Measurements from ENCODE around the gene BRD7. TPM values are rescaled to one million over a fixed set of nuclear protein-coding genes. Genes with fewer than 3 reads are reported as not detected.

The BRD7 gene
- total and polyA plus RNA-seq, 10 donors = 39.2 to 69.7 (median 53.4) TPM

- TF ChIP-seq POLR2AphosphoS5 (IDR thresholded peaks at IDR 0.05) (no peak), POLR2A (IDR thresholded peaks at IDR 0.05) (no peak), CTCF (IDR thresholded peaks at IDR 0.05 in 8 of 11, conservative IDR thresholded peaks at IDR 0.05 in 3 of 11) (no peak)
- intact Hi-C loops (cut with DNase I; ENCODE audit: low total_unique reads) = no loop called here
- WGBS, 5 donors = 28 to 64% (median 52%) methylated on average over 4 to 7 of the region's 7 CpGs
- Histone ChIP-seq H3K27ac (peak overlapping the region in 6 of 8 donors; percentile 90 to 98 (median 96)), H3K27me3 (replicated peaks in 1 of 7) (no peaks in the 10 kb centered on the region), H3K9me3 (no peaks in the 10 kb centered on the region), H3K4me1 (peaks cover 50 to 100% (median 99%) of the 10 kb centered on the region in 6 donors), H3K36me3 (peaks cover 0 to 11% (median 0%) of the 10 kb centered on the region in 6 donors), H3K4me3 (no peak overlapping the region)
- DNase-seq = peak; percentile 75
These were observed 96.6 kb downstream of the BRD7 start for GRCh38 chr16:50272111-50272571.

- Histone ChIP-seq H3K9me3 (no peaks in the 10 kb centered on the region), H3K36me3 (peaks cover 0 to 11% (median 0%) of the 10 kb centered on the region in 6 donors), H3K4me3 (no peak overlapping the region), H3K4me1 (peaks cover 50 to 100% (median 99%) of the 10 kb centered on the region in 6 donors), H3K27me3 (replicated peaks in 1 of 7) (no peaks in the 10 kb centered on the region), H3K27ac (peak overlapping the region in 5 of 8 donors; percentile 32 to 98 (median 97))
- intact Hi-C loops (cut with DNase I; ENCODE audit: low total_unique reads) = no loop called here
- TF ChIP-seq CTCF (IDR thresholded peaks at IDR 0.05 in 8 of 11, conservative IDR thresholded peaks at IDR 0.05 in 3 of 11) (no peak), POLR2A (IDR thresholded peaks at IDR 0.05) (no peak), POLR2AphosphoS5 (IDR thresholded peaks at IDR 0.05) (no peak)
- 68 to 78% (median 77%) methylated on average over 14 to 15 of the region's 15 CpGs for WGBS, 5 donors
- peak; percentile 76 for DNase-seq
These were observed 97.4 kb downstream of the BRD7 start for GRCh38 chr16:50271148-50272041.

GRCh38 chr16:50270510-50271147 lies 98.2 kb downstream of the BRD7 start:
- peak; percentile 74 for DNase-seq
- 78 to 92% (median 81%) methylated on average over 10 to 13 of the region's 13 CpGs for WGBS, 5 donors

More at GRCh38 chr16:50270510-50271147, 98.2 kb downstream of the BRD7 start:
- no peak overlapping the region for H3K4me3 ChIP-seq
- H3K27ac ChIP-seq = peak overlapping the region in 4 of 8 donors; percentile 94 to 98 (median 97)
- no peaks in the 10 kb centered on the region for H3K9me3 ChIP-seq
- intact Hi-C loops (cut with DNase I; ENCODE audit: low total_unique reads) = no loop called here
- peaks cover 0 to 6% (median 0%) of the 10 kb centered on the region in 6 donors for H3K36me3 ChIP-seq
- TF ChIP-seq CTCF (IDR thresholded peaks at IDR 0.05 in 8 of 11, conservative IDR thresholded peaks at IDR 0.05 in 3 of 11) (no peak), POLR2A (IDR thresholded peaks at IDR 0.05) (no peak)
- no peaks in the 10 kb centered on the region for H3K27me3 ChIP-seq (replicated peaks in 1 of 7)
- H3K4me1 ChIP-seq = peaks cover 50 to 100% (median 99%) of the 10 kb centered on the region in 6 donors
